ENCODE data around the gene BLMH. TPM values are rescaled to one million over a fixed set of nuclear protein-coding genes. Genes with fewer than 3 reads are reported as not detected.

The BLMH gene
- total RNA-seq, 4 donors from 2014 or later, result 17.0 to 32.4 (median 28.6) TPM

- TF ChIP-seq CTCF (IDR thresholded peaks at IDR 0.05; ENCODE audit: low read depth), result no peak
These were observed 20.6 kb downstream of the BLMH start for GRCh38 chr17:30271102-30271501.

GRCh38 chr17:30267625-30268024 lies 24.1 kb downstream of the BLMH start:
- TF ChIP-seq CTCF (IDR thresholded peaks at IDR 0.05; ENCODE audit: low read depth), result no peak

GRCh38 chr17:30263552-30264333 lies 28.0 kb downstream of the BLMH start:
- TF ChIP-seq CTCF (IDR thresholded peaks at IDR 0.05; ENCODE audit: low read depth), result no peak

- TF ChIP-seq CTCF (IDR thresholded peaks at IDR 0.05; ENCODE audit: low read depth), result no peak
These were observed 34.8 kb downstream of the BLMH start for GRCh38 chr17:30256756-30257506.

- no peak for TF ChIP-seq CTCF (IDR thresholded peaks at IDR 0.05; ENCODE audit: low read depth)
These were observed 37.6 kb downstream of the BLMH start for GRCh38 chr17:30254150-30254549.

GRCh38 chr17:30253312-30253711 lies 38.4 kb downstream of the BLMH start:
- TF ChIP-seq CTCF (IDR thresholded peaks at IDR 0.05; ENCODE audit: low read depth), result no peak

GRCh38 chr17:30251931-30252330 lies 39.8 kb downstream of the BLMH start:
- no peak for TF ChIP-seq CTCF (IDR thresholded peaks at IDR 0.05; ENCODE audit: low read depth)

Measured in subcutaneous adipose tissue (tissue), 4 donors.